ENCODE data around the gene SFXN5.

GRCh38 chr2:72949045-72949444 lies 122.5 kb downstream of the SFXN5 start:
- no peak for TF ChIP-seq CTCF (IDR thresholded peaks at IDR 0.05; ENCODE audit: insufficient read depth, low read length, poor library complexity, severe bottlenecking)
- TF ChIP-seq EZH2phosphoT487 (conservative IDR thresholded peaks at IDR 0.05; ENCODE audit: low read length) = no peak
